Mucosa of gallbladder (tissue), 1 donor: ENCODE results near the gene CNRIP1. TPM values are rescaled to one million over a fixed set of nuclear protein-coding genes. Genes with fewer than 3 reads are reported as not detected.
"Not testable (repeated sequence)": the region's sequence is repeated elsewhere in the genome, so short reads cannot be mapped to it uniquely, and the experiment has no call there.

Source experiments
- DNase-seq: peaks from one replicate; pipeline ENCODE4 v3.0.0-alpha.2; 2020; ENCODE audit warnings: low spot score
- total RNA-seq: library from RNA; stranded (reverse); gene quantifications from one replicate; pipeline ENCODE4 v1.2.1, GENCODE V29; 2021
- donor health status: DM: no; HTN: no; CAD: no.

The CNRIP1 gene
- 21.6 TPM for total RNA-seq

GRCh38 chr2:68319398-68320117 is at the start of gene CNRIP1:
TSS of gene CNRIP1 (minus strand) at chr2:68319949. CDS start at chr2:68319400, 549 bp downstream.
- peak; percentile 57 for DNase-seq

GRCh38 chr2:68369337-68369734 is 49.6 kb upstream of the CNRIP1 start:
- DNase-seq = no peak

GRCh38 chr2:68368654-68369336 is 49.0 kb upstream of the CNRIP1 start:
- no peak for DNase-seq

GRCh38 chr2:68367953-68368653 is 48.4 kb upstream of the CNRIP1 start:
- no peak for DNase-seq

GRCh38 chr2:68366083-68366560 is 46.4 kb upstream of the CNRIP1 start:
- no peak for DNase-seq

GRCh38 chr2:68365087-68365486 is 45.3 kb upstream of the CNRIP1 start, which contains the start of gene PLEK:
TSS of gene PLEK (plus strand) at chr2:68365282. CDS start at chr2:68365352, 70 bp downstream.
- DNase-seq = peak; percentile 31

- no peak for DNase-seq
These were observed 44.0 kb upstream of the CNRIP1 start for GRCh38 chr2:68363721-68364120.

- no peak for DNase-seq
These were observed 43.0 kb upstream of the CNRIP1 start for GRCh38 chr2:68362749-68363148.

- DNase-seq = peak; percentile 69
These were observed 42.3 kb upstream of the CNRIP1 start for GRCh38 chr2:68362069-68362468.

GRCh38 chr2:68359889-68360288 is 40.1 kb upstream of the CNRIP1 start:
- DNase-seq = no peak

GRCh38 chr2:68357605-68358337 is 38.0 kb upstream of the CNRIP1 start:
- peak; percentile 22 for DNase-seq

GRCh38 chr2:68356599-68357239 is 37.0 kb upstream of the CNRIP1 start:
- DNase-seq = no peak

- no peak for DNase-seq
These were observed 33.1 kb upstream of the CNRIP1 start for GRCh38 chr2:68352651-68353391.

GRCh38 chr2:68351997-68352396 is 32.2 kb upstream of the CNRIP1 start:
- DNase-seq = no peak

- DNase-seq = not testable (repeated sequence)
These were observed 29.3 kb upstream of the CNRIP1 start for GRCh38 chr2:68349091-68349490.

- DNase-seq = no peak
These were observed 25.6 kb upstream of the CNRIP1 start for GRCh38 chr2:68345129-68345875.

- no peak for DNase-seq
These were observed 24.3 kb upstream of the CNRIP1 start for GRCh38 chr2:68344031-68344430.

GRCh38 chr2:68342470-68342869 is 22.7 kb upstream of the CNRIP1 start:
- DNase-seq = no peak

GRCh38 chr2:68341583-68341982 is 21.8 kb upstream of the CNRIP1 start:
- DNase-seq = no peak

- no peak for DNase-seq
These were observed 21.2 kb upstream of the CNRIP1 start for GRCh38 chr2:68341062-68341329.
